NCI-H2081 treated with DMSO at 0.1 percent for 48 hours (cell line): ENCODE results near the gene PTPDC1.

Source experiments
- DNase-seq: peaks from one replicate; lab custom pipeline; 2025; lab: John Stamatoyannopoulos, UW

The PTPDC1 gene, protein sequence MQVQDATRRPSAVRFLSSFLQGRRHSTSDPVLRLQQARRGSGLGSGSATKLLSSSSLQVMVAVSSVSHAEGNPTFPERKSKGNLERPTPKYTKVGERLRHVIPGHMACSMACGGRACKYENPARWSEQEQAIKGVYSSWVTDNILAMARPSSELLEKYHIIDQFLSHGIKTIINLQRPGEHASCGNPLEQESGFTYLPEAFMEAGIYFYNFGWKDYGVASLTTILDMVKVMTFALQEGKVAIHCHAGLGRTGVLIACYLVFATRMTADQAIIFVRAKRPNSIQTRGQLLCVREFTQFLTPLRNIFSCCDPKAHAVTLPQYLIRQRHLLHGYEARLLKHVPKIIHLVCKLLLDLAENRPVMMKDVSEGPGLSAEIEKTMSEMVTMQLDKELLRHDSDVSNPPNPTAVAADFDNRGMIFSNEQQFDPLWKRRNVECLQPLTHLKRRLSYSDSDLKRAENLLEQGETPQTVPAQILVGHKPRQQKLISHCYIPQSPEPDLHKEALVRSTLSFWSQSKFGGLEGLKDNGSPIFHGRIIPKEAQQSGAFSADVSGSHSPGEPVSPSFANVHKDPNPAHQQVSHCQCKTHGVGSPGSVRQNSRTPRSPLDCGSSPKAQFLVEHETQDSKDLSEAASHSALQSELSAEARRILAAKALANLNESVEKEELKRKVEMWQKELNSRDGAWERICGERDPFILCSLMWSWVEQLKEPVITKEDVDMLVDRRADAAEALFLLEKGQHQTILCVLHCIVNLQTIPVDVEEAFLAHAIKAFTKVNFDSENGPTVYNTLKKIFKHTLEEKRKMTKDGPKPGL

DNA sequence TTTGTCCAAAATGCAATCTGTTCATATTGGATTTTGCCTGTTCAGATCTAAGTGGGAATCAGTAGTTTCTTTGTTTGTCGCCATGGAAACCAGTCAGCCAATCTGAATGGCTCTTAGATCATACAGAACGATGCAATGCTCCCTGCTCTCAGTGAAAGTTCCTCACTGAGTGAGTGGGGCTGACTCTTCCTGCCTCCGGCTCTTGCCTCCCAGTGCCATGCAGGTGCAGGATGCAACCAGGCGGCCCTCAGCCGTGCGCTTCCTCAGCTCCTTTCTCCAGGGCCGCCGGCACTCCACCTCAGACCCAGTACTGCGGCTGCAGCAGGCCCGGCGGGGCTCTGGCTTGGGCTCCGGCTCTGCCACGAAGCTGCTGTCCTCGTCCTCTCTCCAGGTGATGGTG lies at the start of gene PTPDC1:
Gene PTPDC1 (plus strand): TSS at position 151 of the 400 bp plus-strand sequence. CDS start 67 bp downstream, at position 218.
- DNase-seq, result no peak

DNA sequence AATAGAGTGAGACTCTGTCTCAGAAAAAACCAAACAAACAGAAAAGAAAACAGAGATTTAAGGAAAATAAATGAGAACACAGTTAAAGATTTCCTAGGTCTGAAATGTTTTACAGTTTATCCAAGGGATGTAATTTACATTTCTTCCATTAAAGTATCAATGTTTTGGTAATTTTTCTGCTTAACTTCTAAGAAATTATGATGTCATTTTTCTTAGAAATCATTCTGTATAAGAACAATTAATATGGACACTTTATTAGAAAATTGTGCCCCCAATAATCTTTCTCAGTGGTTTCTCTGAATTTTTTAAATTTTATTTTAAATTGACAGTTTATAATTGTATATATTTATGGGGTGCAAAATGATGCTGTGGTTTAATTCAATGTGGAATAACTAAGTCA lies 49.8 kb upstream of the PTPDC1 start:
- no peak for DNase-seq

DNA sequence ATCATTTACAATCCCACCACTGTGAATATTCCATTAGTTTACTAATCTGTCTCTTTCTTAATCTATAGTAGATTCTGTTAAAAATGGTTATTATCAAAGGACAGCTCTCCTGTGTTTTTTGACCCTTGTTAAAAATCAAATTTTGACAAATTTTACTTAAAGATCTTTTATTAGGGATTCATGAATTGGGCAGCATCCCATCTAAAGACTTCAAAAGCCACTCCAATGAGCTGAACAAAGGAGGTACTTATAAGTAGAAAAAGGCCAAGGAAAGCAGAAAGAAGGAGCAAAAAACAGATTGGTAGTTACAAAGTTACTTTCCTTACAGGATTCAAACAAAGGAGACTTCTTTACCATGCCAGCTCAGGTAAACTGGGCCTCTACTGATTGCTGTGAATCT lies 44.5 kb upstream of the PTPDC1 start:
- DNase-seq, result no peak

DNA sequence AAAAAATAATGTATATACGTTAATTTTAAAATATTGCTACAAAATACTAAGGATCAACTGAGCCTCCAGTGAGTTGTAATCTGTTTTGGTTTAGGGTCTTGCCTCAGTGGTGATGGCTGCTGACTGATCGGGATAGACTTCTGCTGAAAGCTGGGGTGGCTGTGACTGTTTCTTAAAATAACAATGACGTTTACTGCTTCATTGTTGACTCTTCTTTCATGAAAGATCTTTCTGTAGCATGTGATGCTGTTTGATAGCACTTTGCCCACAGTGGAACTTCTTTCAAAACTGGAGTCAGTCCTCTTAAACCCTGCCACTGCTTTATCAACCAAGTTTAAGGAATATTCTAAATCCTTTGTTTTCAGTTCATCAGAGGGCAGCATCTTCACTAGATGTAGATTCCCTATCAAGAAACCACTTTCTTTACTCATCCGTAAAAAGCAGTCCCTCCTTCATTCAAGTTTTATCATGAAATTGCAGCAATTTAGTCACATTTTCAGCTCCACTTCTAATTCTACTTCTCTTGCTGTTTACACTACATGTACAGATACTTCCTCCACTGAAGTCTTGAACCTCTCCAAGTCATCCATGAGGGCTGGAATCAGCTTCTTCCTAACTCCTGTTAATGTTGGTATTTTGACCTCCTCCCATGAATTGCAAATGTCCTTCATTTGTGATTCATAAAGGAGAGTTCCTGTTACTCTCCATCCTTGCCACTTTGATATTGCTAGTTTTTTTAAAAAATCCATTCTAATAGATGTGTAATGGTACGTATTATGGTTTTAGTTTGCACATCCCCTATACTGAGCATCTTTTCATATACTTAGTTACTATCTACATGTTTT lies 41.5 kb upstream of the PTPDC1 start:
- DNase-seq, result no peak

DNA sequence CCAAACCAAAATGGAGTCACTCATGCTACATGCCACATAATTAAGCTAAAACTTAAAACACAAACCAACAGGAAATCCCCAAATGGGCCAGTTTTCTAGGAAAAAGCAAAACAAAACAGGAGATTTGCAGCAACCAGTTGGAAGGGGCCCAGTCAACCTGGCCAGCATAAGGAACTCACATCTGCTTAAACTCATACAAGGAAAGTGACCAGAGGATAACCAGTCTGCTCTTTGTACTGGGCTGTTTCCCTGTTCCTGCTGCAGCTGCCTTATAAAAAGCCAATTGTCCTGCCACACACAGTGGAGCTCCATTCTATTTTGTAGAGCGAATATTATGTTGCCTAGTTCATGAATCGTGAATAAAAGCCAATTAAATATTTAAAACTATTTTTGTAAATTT lies 29.5 kb upstream of the PTPDC1 start:
- DNase-seq, result no peak

DNA sequence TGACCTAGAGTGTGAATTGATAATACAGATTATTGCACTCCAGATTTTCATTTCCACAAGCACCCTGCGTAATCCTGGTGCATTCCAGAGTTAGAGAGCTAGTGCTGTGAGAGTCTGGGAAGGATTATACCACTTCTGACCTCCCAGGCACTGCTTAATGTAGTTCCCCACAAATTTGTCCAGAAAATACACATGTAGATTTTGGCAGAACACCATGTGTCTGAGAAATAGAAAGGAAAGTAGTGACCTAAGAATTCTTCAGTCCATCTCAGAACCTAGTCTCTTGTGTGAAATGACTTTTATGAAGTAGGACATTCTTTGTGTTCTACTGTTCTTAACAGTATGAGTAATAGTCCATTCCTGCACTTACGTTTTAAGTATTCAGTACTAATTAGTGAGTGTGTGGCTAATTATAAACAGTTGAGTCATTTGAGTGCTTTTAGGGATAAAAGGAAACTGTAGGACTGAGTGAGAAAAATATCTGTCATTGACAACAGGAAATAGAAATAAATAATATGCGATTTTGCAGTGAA lies 27.8 kb upstream of the PTPDC1 start:
- no peak for DNase-seq

DNA sequence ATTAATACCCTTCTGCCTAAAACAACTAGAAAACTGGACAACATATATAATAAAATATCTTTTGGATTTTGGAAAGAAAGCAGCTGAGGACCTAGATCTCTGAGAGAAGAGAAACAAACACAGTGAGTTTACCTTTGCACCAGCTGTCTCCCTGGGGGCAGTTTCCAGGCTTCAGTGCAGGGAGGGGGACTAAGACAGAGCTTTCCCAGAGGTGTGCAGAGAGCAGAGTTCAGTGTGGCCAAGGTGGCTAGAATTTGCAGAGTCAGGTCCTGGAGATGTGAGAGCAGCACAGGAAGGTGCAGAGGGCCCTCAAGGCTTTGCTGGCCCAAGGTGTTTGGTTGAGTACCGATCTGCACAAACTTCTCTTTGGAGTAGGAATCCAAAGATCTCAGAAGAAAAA lies 26.3 kb upstream of the PTPDC1 start:
- DNase-seq, result no peak

DNA sequence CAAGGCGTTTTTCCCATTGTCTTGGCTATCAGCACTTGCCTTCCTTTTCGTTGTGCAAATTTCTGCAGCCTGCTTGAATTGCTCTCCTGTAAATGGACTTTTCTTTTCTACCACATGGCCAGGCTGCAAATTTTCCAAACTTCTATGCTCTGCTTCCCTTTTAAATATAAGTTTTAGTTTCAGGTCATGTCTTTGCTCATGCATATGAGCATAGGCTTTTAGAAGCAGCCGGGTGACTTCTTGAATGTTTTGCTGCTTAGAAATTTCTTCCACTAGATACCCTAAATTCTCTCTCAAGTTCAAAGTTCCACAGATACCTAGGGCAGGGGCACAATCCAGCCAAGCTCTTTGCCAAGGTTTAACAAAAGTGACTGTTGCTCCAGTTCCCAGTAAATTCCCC lies 22.4 kb upstream of the PTPDC1 start:
- DNase-seq, result no peak

DNA sequence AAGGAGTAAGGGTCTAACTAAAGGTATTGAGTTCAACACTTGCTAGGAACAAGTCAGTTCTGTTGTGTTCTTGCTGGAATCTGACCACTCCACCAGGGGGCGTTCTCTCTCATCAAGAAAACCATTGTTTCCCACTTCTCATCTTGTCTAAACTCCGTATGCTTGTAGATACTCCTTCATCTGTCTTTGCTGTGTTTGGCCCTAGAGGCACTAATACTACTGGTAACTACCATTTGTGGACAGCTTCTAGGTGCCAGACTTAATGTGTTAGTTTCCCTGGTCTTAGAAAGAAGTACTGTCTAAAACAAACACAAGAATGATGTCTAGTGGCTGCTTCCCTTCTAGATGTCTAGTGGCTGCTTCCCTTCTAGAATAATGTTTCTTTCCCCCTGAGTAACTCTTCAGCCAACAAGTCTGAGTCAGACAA lies 18.7 kb upstream of the PTPDC1 start:
- DNase-seq, result no peak

DNA sequence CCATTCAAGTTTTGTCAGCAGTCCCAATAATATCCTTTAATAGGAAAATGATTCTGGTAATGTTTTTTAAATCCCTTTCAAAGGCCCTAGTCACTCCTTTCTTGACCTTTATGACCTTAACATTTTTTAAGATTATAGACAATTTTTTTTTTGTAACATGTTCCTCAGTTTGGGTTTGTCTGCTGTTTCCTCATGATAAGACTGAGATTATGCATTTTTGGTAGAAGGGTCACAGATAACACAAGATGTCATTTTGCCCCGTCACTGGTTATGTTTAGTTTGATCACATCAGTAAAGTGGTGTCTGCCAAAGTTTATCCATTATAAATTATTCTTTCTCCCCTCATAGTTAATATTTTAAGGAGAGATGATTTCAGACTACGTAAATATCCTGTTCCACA lies 16.0 kb upstream of the PTPDC1 start:
- no peak for DNase-seq

DNA sequence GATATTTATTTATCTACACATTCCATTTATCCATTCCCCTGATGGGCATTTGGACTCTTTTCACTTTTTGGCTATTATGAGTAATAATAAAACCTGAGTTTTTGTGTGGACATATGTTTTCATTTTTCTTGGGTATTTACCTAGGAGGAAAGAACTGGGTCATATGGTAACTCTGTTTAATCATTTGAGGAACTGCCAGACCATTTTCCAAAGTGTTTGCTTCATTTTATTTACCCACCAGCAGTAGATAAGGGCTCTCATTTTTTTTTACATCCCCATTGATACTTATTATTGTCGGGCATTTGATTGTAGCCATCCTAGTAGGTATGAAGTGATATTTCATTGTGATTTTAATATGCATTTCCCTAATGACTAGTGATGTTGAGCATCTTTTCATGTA lies 7.7 kb upstream of the PTPDC1 start:
- no peak for DNase-seq

DNA sequence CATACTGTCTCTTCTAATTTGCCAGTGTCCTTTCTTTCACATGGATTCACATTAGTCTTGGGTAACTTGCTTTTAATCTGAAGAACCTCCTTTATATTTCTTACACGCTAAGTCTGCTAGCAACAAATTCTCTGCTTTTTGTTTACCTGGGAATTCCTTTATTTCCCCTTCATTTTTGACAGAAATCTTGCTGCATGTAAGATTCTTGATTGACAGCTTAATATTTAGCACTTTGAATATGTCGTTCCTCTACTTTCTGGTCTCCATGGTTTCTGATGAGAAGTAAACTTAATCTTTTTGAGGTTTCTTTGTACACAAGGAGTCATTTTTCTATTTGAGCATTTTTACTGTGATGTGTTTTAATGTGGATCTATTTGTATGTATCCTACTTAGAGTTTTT lies 6.2 kb upstream of the PTPDC1 start:
- no peak for DNase-seq

DNA sequence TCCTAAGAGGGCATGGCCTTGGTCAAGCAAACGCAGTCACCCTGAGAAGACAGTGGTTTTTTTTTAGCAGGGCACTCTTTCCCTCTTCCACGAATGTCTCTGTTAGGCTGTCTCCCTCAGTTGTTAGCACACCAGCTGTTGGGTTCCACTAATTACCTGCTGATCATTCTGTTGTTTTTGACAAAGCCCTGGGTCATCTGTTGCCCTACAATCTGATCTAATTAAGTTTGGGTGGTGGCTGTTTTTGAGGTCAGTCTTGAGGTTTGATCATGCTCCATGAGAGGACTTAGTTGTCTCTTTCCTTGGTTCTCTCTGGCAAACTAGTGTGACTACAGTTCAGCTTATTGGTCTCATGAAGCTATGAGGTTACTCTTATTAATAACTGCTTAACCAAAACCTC lies 5.0 kb upstream of the PTPDC1 start:
- DNase-seq, result no peak

DNA sequence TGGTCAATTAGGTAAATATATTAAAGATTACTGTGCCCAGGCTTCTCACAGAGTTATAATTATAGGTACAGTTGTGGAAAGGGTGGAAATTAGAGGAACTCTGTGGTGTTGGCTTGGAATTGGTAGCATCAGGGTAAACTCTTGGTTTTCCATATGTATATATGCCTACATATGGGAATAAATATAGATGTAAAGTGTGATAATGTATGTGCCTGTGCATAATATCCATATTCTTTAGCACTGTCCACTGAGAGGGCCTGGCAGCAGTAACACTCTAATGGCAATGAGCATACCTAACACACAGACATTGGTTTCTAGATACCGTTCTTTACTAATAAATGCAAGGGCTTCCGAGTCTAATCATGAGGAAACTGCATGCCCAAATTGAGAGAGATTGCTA lies 4.0 kb upstream of the PTPDC1 start:
- no peak for DNase-seq

DNA sequence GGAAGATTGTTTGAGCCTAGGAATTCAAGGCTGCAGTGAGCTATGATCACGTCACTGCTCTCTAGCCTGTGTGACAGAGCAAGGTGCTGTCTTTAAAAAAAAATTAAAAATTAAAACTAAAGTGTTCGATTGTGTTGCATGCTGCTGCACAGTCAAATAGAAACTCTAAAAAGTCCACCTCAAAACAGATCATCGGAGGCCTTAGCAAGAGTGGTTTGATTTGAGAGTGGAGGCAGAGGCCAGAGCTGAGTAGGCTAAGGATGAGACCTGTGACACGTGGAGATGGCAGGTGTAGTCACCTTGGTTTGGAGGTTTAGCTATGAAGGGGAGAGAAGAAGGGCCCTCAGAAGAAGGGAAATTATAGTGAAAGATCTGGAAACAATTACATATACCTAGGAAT lies 2.8 kb upstream of the PTPDC1 start:
- DNase-seq, result no peak

DNA sequence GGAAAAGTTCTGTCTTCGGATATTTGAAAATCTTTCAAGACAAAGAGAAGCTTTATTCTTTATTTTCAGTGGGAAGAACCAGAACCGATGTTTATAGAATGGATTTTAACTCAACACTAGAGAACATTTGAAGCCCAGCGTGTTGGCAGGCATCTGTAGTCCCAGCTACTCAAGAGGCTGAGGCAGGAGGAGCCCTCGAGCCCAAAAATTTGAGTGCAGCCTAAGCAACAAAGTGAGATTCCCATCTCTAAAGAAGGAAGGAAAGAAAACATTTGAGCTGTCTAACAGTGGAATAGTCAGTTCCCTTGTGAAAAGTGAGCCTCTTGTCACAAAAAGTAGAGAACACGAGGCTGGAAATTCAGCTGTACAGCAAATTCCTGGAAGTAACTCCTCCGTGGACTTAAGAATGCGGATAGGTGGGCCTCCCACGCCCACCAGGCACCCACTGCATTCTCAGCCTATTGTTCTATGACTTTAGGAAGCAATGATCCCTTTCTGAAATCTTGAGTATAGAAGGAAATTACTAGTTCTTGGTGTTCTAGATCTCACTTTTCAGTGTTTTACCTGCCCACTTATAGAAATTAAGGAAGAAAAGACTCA lies 2.3 kb upstream of the PTPDC1 start:
- DNase-seq, result no peak

DNA sequence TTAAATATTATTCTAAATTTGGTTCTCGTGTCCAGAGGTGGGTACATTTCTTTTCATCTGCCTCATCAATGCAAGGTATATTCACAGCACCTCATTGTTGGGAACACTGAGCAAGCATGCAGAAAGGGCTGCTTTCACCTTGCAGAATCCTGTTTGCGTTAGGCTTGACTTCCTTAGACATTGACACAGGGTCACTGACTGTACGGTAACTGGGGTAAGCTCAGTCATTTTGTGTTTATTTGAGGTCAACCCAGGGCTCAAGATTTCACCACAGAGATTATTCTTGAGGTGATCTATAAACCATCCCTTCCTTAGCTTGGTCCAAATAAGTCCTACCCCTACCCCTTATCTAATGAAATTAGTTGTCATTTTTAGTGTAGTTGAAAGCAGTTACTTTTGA lies 1.7 kb upstream of the PTPDC1 start:
- DNase-seq, result no peak

DNA sequence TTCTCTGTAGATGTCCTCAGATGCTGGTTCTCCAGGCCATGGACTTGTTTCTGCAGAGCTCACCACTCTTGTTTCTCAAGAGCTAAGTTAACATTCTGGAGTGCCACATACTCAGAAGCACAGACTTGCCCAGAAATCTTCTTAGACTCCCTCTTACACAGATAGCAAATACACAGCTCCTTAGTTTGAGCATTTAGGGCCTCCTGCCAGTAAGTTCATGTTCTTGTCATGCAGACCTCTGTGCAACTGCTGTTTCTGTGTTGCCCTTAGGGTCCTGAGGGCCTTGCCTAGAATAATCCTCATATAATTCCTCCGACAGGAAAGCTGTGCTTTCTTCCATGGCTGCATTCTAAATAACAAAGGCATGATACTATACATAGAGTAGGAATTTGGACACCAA lies 1.3 kb upstream of the PTPDC1 start:
- no peak for DNase-seq

DNA sequence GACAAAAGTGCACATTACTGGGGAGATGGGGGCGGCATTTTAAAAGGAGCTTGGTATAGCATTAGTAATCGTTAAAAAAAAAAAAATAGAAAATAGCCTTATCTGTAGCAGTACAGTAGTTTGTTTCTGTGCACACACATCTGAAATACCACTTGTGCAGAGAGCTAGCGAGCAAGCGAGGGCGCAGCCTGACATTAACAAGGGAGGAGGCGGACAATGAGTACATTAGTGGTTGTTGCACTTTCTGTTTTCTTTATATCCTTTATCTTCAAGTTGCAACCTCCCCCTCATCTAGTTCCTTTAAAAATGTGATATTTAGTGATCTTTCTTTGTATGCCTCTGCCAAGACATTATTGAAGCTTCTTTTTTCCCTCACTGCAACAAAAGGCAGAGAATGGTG lies 880 bp upstream of the PTPDC1 start:
- DNase-seq, result no peak

DNA sequence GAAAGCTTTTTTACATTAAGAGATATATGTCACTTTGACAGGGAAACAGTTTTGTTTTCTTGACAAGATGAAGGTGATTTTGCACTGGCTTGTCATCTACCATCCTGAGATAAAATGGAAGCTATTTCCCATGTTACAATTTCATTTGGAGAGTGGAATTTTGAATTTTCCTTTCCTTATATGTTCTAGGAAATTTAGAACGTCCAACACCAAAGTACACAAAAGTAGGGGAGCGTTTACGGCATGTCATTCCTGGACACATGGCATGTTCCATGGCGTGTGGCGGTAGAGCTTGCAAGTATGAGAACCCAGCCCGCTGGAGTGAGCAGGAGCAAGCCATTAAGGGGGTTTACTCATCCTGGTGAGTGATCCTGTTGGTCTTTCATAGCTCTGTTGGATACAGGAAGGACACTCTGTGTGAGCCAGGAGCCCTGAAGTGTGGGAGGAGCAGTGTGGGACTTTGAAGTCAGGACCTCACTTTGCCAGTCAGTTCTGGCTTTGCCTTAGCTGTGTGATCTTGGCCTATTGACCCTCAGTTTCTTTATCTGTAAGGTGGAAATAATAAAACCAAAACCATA lies 887 bp downstream of the PTPDC1 start:
- no peak for DNase-seq
